MV-4-11 (cell line): ENCODE measurements around the gene MC1R.
"Not testable (repeated sequence)": the region's sequence is repeated elsewhere in the genome, so short reads cannot be mapped to it uniquely, and the experiment has no call there.

Experiments used
- DNase-seq: peaks from one replicate; lab custom pipeline; 2025; lab: John Stamatoyannopoulos, UW

Gene MC1R

GRCh38 chr16:89913408-89914387, 5.0 kb upstream of the MC1R start:
- DNase-seq = no peak

DNA sequence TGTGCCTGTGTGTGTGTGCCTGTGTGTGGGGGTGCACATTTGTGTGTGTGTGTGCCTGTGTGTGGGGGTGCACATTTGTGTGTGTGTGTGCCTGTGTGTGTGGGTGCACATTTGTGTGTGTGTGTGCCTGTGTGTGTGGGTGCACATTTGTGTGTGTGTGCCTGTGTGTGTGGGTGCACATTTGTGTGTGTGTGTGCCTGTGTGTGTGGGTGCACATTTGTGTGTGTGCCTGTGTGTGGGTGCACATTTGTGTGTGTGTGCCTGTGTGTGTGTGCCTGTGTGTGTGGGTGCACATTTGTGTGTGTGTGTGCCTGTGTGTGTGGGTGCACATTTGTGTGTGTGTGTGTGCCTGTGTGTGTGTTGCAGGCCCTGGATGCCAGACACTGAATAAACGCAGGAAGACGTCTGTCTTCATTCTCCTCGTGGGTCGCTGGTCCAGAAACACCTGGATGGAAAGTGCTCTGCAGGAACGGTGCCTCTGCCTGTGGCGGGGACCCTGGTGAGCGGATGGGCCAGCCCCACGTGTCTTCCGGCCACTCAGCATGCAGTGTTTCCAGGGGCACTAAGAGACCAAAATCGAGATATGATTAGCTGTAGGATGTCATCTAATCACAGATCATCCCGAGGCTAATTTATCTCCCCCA, 3.9 kb upstream of the MC1R start:
- DNase-seq = not testable (repeated sequence)

GRCh38 chr16:89915303-89916232, 3.1 kb upstream of the MC1R start:
- DNase-seq = no peak

GRCh38 chr16:89917773-89918452, 749 bp upstream of the MC1R start:
- peak; percentile 77 for DNase-seq

GRCh38 chr16:89919535-89920406, 1.1 kb downstream of the MC1R start:
- no peak for DNase-seq

DNA sequence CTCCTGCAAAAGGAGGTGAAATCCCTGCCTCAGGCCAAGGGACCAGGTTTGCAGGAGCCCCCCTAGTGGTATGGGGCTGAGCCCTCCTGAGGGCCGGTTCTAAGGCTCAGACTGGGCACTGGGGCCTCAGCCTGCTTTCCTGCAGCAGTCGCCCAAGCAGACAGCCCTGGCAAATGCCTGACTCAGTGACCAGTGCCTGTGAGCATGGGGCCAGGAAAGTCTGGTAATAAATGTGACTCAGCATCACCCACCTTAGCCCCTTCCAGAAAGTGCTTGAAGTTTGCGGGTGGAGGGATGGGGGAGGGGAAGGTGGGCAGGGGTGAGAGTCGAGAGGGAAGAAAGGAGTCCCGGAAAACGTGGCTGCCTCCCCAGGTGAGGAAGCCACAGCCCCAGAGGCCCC, 2.1 kb downstream of the MC1R start:
- DNase-seq = no peak

DNA sequence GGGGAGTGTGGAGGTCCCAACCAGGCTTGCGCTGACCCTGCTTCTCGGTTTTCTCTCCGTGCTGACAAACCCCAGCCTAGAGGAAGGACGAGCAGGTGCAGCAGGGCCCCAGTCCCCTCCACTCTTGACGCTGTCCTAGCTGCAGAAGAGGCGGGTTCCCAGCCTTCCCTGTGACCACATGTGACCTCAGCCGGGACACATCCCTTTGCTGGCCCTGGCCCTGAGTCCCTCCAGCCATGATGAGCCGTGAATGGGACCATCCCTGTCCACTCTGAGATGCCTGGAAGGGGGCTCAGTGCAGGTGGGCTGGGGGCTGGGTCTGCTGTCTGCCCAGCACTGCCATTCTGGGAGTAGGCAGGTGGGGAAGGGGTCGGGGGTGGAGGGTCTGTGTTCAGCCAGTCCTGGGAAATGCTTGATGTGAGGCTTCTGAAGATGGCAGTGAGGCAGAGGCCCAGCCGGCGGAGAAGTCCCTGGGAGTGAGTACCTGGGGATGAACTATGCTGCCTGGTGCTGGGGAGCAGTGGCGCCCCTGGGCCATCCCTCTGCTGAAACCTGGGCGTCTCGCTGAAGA, 2.6 kb downstream of the MC1R start:
- DNase-seq = no peak

- peak; percentile 61 for DNase-seq
Measured at GRCh38 chr16:89921702-89922476, 3.2 kb downstream of the MC1R start.

DNA sequence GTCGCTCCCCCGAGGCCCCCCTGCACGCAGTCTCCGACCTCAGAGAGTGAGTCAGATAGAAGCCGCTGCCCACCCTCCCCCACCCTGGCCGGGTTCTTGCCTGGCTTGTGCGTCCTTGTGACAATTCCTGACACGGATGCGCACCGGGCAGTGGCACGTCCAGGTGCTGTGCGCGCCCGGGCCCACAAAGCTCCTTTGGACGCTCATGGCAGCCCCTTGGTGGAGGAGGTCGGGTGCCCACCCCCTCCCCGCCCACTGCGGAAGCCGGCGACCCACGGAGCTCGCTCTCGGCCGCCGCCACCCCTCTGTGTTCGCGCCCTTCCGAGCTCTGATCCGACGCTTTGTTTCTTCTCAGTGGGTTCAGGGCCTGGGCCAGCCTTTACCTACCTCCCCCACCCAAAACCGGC, 3.8 kb downstream of the MC1R start:
- peak; percentile 58 for DNase-seq

DNA sequence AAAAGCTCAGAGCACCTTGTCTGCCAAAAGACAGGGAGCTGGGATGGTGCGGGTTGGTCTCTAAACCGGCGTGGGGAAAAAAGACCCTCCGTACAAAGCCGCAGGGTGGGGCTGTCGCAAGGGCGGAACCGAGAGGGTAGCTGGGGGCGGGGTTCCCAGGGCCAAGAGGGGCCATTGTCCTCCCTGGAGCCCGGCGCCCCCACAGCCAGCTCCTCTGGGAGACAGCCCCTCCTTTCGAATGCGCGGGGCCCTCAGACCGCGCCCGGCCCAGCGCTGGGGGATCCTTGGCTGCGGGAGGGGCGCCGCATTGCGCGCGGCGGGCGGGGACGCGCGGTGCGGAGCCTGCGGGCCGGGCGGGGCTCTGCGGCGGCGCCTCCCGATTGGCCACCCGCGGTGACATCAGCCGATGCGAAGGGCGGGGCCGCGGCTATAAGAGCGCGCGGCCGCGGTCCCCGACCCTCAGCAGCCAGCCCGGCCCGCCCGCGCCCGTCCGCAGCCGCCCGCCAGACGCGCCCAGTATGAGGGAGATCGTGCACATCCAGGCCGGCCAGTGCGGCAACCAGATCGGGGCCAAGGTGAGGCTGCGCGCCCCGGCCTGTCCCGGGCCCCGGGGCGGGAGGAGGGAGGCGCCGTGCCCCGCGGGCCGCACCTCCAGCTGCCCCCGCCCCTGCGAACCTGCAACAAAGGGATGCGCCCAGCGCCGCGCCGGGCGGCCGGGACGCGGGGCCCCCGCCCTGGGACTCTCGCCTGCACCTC, 4.4 kb downstream of the MC1R start, which contains the start of gene TUBB3:
TUBB3 (plus strand) TSS at position 459 of the 756 bp plus-strand sequence; CDS start at position 519, 60 bp downstream.
- DNase-seq = peak; percentile 44

- no peak for DNase-seq
Measured at GRCh38 chr16:89923640-89924296, 5.1 kb downstream of the MC1R start.

- peak; percentile 38 for DNase-seq
Measured at GRCh38 chr16:89924297-89924924, 5.7 kb downstream of the MC1R start.

- DNase-seq = no peak
Measured at GRCh38 chr16:89924925-89925307, 6.3 kb downstream of the MC1R start.

DNA sequence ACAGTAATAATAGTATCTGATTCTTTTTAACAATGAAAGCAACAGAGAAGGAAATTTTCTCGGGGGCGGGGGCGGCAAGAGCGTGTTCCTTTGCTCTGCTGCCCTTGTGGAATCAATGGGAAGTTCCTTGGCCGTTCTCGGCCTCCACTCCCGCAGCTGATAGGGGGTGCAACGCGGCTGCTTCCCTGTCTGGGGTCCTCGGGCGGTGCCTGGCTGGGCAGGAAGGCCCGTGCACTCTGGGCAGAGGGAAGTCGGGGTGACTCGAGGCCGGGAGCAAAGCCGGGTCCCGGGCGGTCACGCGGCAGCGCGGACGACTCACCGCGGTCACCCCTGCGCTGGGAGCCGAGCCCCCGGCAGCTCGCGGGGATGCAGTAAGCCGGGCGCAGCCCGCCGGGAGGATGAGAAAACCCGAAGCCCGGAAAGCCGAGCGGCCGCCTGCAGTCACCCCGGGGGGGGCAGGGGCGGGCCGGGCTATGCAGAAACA, 7.0 kb downstream of the MC1R start:
- no peak for DNase-seq

DNA sequence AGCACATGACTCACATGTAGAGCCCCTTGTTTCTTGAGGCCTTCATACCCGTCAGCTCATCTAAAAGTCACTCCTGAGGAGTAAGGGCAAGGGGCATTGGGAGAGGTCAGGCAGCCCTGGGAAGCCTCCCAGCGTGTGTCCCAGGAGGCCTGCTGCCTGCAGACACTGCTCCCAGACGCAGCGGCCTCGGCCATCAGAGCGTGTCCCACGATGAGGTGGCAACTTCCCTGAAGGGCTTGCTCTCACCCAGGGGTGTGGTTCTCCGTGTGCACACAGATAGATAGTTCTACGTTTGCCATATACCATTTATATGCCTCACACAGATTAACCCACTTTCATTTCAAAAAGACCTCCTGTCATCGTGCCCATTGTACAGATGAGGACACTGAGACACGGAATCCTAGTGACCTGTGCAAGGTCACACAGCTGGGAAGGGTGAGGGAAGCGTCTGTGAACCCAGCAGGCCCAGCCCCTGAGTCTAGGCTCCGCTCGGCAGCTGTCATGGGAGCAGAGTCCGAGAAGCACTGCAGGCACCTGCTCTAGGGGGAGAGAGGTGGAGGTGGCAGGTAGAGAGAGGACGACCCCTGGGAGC, 12.7 kb downstream of the MC1R start:
- DNase-seq = no peak

DNA sequence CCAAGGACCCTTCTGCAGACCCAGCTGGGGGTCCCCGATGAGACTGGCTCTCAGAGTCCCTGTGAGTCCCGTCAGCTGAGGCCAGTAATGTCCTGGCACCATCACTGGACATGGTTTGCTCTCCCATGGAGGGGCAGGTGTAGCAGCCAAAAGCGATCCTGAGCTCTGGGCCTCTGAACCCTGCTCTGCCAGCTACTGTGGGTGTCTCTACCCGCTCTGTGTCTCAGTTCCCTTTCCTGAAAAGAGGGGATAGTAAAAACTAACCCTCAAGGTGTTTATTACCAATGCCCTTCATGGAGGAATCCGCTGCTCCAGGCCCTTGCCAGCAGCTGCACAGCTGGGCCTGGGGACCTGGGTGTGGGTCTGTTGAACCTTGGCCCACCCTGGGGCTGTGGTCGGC, 13.3 kb downstream of the MC1R start:
- no peak for DNase-seq

GRCh38 chr16:89934019-89934418, 15.4 kb downstream of the MC1R start:
- DNase-seq = not testable (repeated sequence)
